Neural cell (in vitro differentiated cells): ENCODE measurements around the gene FANCL. TPM values are rescaled to one million over a fixed set of nuclear protein-coding genes. Genes with fewer than 3 reads are reported as not detected.
"Not testable (repeated sequence)": the region's sequence is repeated elsewhere in the genome, so short reads cannot be mapped to it uniquely, and the experiment has no call there.

Experiments
- H2AFZ ChIP-seq: fragments of 200-600, 300-800 bp; sonication (generic), shearing (Covaris generic); 2 replicates; pipeline ENCODE4 v1.6.0; 2014; ENCODE audit warnings: low read depth, mild to moderate bottlenecking, antibody characterized with exemption, low read length, moderate library complexity
- H3F3A ChIP-seq: fragments of 200-600 bp; shearing (Covaris generic); 2 replicates; pipeline ENCODE4 v1.6.1; 2016; ENCODE audit warnings: mild to moderate bottlenecking, moderate library complexity, mixed read lengths, antibody characterized with exemption, low read length; ENCODE audit not compliant: insufficient read depth, poor library complexity, severe bottlenecking
- H3K27ac ChIP-seq: fragments of 200-600, 300-800 bp; sonication (generic), shearing (Covaris generic); 2 replicates; pipeline ENCODE4 v1.5.1; 2014; ENCODE audit warnings: mild to moderate bottlenecking, low read length, moderate library complexity
- H3K27me3 ChIP-seq: fragments of 300-800, 200-600 bp; sonication (generic), shearing (Covaris generic); 2 replicates; pipeline ENCODE4 v1.6.0; 2014; ENCODE audit warnings: mild to moderate bottlenecking, low read depth, low read length, moderate library complexity; ENCODE audit not compliant: insufficient read depth
- H3K36me3 ChIP-seq: fragments of 300-800, 200-600 bp; sonication (generic), shearing (Covaris generic); 2 replicates; pipeline ENCODE4 v1.5.1; 2014; ENCODE audit warnings: mild to moderate bottlenecking, antibody characterized with exemption, low read length, moderate library complexity; ENCODE audit not compliant: insufficient read depth
- H3K4me2 ChIP-seq: fragments of 300-800, 200-600 bp; sonication (generic), shearing (Covaris generic); 2 replicates; pipeline ENCODE4 v1.6.0; 2014; ENCODE audit warnings: mild to moderate bottlenecking, low read length
- H3K4me3 ChIP-seq: fragments of 300-800, 200-600 bp; sonication (generic), shearing (Covaris generic); 2 replicates; pipeline ENCODE4 v1.5.1; 2014; ENCODE audit warnings: mild to moderate bottlenecking, low read length, moderate library complexity
- H3K79me2 ChIP-seq: fragments of 200-600 bp; shearing (Covaris generic); replicated peaks from 2 replicates; pipeline ENCODE4 v1.6.0; 2014; ENCODE audit warnings: mild to moderate bottlenecking, low read length, moderate library complexity; ENCODE audit not compliant: insufficient read depth
- H3K9ac ChIP-seq: fragments of 300-800, 200-600 bp; sonication (generic), shearing (Covaris generic); 2 replicates; pipeline ENCODE4 v1.6.1; 2016; ENCODE audit warnings: mild to moderate bottlenecking, low read length, mixed read lengths
- H3K9me2 ChIP-seq: fragments of 200-600 bp; shearing (Covaris generic); 2 replicates; pipeline ENCODE4 v1.6.1; 2016; ENCODE audit warnings: mild to moderate bottlenecking, low read length, mixed read lengths; ENCODE audit not compliant: insufficient read depth
- H3K9me3 ChIP-seq: fragments of 200-600, 300-800 bp; sonication (generic), shearing (Covaris generic); 2 replicates; pipeline ENCODE4 v1.6.1; 2016; ENCODE audit warnings: mild to moderate bottlenecking, mixed run types, low read length, moderate library complexity, mixed read lengths
- H4K20me1 ChIP-seq: fragments of 200-600 bp; shearing (Covaris generic); 2 replicates; pipeline ENCODE4 v1.6.1; 2016; ENCODE audit warnings: mild to moderate bottlenecking, mixed run types; ENCODE audit not compliant: insufficient read depth
- EP300 ChIP-seq: fragments of 450-650 bp; conservative IDR thresholded peaks from 2 replicates; pipeline ENCODE4 v1.6.1; 2014; ENCODE audit warnings: antibody characterized with exemption, mild to moderate bottlenecking, moderate library complexity; ENCODE audit not compliant: poor library complexity, severe bottlenecking
- EZH2 ChIP-seq: fragments of 200-600, 300-800 bp; shearing (Covaris generic), sonication (generic); IDR thresholded peaks from 2 replicates; pipeline ENCODE4 v1.6.1; 2014; ENCODE audit warnings: antibody characterized with exemption, low read length, borderline replicate concordance, mild to moderate bottlenecking; ENCODE audit not compliant: insufficient read depth, poor library complexity, severe bottlenecking
- MXI1 ChIP-seq: fragments of 450-650 bp; conservative IDR thresholded peaks from 2 replicates; pipeline ENCODE4 v1.6.1; 2014; ENCODE audit warnings: antibody characterized with exemption, mild to moderate bottlenecking; ENCODE audit not compliant: poor library complexity, severe bottlenecking
- POLR2AphosphoS5 ChIP-seq: IDR thresholded peaks from 2 replicates; pipeline ENCODE4 v1.6.1; 2012
- RAD21 ChIP-seq: fragments of 450-650 bp; conservative IDR thresholded peaks from 2 replicates; pipeline ENCODE4 v1.6.1; 2014; ENCODE audit warnings: antibody characterized with exemption, mild to moderate bottlenecking, moderate library complexity
- SMC3 ChIP-seq: fragments of 450-650 bp; conservative IDR thresholded peaks from 2 replicates; pipeline ENCODE4 v1.6.1; 2014; ENCODE audit warnings: antibody characterized with exemption, mild to moderate bottlenecking, moderate library complexity; ENCODE audit not compliant: poor library complexity
- TAF1 ChIP-seq: IDR thresholded peaks from 2 replicates; pipeline ENCODE4 v1.6.1; 2012; ENCODE audit warnings: low read depth
- polyA plus RNA-seq: library from polyadenylated mRNA; depleted of rRNA; stranded (reverse); fragments of >200 nt; gene quantifications from 2 replicates; pipeline ENCODE4 v1.2.3, GENCODE V29; 2014
- TF ChIP-seq, protein P1 (sequence below): IDR thresholded peaks from 2 replicates; pipeline ENCODE4 v1.6.1; 2012; ENCODE audit warnings: borderline replicate concordance
- TF ChIP-seq, protein P2 (sequence below): fragments of 450-650 bp; IDR thresholded peaks from 2 replicates; pipeline ENCODE4 v1.5.1; 2014; ENCODE audit warnings: antibody characterized with exemption, mild to moderate bottlenecking, moderate library complexity; ENCODE audit not compliant: poor library complexity, severe bottlenecking

Gene FANCL
- polyA plus RNA-seq, 1 donor from 2014 or later, result 72.8 TPM

DNA sequence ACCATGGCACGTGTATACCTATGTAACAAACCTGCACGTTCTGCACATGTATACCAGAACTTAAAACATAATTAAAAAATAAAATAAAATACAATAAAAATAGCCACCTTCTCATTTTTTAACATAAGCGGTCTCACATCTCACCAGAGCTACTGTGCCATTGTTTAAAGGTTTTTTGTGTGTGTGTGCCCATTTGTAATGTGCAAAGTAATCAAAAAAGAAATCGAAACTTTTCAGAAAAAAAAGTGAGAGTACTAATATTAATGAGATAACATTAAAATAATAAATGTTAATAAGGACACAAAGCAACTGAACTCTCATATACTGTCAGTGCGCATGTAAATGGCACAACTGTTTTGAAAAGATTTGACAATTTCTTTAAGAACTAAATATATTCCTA lies 60.5 kb downstream of the FANCL start:
- H3K4me2 ChIP-seq, result no peak overlapping the region
- H3K36me3 ChIP-seq, result no peaks in the 10 kb centered on the region
- H4K20me1 ChIP-seq, result no peaks in the 10 kb centered on the region
- H3K27me3 ChIP-seq, result no peaks in the 10 kb centered on the region
- no peaks in the 10 kb centered on the region for H3K79me2 ChIP-seq
- no peaks in the 10 kb centered on the region for H3K9me3 ChIP-seq
- TF ChIP-seq, protein P1, sequence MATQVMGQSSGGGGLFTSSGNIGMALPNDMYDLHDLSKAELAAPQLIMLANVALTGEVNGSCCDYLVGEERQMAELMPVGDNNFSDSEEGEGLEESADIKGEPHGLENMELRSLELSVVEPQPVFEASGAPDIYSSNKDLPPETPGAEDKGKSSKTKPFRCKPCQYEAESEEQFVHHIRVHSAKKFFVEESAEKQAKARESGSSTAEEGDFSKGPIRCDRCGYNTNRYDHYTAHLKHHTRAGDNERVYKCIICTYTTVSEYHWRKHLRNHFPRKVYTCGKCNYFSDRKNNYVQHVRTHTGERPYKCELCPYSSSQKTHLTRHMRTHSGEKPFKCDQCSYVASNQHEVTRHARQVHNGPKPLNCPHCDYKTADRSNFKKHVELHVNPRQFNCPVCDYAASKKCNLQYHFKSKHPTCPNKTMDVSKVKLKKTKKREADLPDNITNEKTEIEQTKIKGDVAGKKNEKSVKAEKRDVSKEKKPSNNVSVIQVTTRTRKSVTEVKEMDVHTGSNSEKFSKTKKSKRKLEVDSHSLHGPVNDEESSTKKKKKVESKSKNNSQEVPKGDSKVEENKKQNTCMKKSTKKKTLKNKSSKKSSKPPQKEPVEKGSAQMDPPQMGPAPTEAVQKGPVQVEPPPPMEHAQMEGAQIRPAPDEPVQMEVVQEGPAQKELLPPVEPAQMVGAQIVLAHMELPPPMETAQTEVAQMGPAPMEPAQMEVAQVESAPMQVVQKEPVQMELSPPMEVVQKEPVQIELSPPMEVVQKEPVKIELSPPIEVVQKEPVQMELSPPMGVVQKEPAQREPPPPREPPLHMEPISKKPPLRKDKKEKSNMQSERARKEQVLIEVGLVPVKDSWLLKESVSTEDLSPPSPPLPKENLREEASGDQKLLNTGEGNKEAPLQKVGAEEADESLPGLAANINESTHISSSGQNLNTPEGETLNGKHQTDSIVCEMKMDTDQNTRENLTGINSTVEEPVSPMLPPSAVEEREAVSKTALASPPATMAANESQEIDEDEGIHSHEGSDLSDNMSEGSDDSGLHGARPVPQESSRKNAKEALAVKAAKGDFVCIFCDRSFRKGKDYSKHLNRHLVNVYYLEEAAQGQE, result no peak
- no peak for TF ChIP-seq SMC3
- TF ChIP-seq POLR2AphosphoS5, result no peak
- TF ChIP-seq EZH2, result no peak
- TF ChIP-seq MXI1, result no peak
- no peak for TF ChIP-seq EP300
- no peak for TF ChIP-seq TAF1
- TF ChIP-seq RAD21, result no peak
- TF ChIP-seq, protein P2, sequence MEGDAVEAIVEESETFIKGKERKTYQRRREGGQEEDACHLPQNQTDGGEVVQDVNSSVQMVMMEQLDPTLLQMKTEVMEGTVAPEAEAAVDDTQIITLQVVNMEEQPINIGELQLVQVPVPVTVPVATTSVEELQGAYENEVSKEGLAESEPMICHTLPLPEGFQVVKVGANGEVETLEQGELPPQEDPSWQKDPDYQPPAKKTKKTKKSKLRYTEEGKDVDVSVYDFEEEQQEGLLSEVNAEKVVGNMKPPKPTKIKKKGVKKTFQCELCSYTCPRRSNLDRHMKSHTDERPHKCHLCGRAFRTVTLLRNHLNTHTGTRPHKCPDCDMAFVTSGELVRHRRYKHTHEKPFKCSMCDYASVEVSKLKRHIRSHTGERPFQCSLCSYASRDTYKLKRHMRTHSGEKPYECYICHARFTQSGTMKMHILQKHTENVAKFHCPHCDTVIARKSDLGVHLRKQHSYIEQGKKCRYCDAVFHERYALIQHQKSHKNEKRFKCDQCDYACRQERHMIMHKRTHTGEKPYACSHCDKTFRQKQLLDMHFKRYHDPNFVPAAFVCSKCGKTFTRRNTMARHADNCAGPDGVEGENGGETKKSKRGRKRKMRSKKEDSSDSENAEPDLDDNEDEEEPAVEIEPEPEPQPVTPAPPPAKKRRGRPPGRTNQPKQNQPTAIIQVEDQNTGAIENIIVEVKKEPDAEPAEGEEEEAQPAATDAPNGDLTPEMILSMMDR, result no peak
- no peak overlapping the region for H3K27ac ChIP-seq
- H3F3A ChIP-seq, result no peaks in the 10 kb centered on the region
- H3K4me3 ChIP-seq, result no peak overlapping the region
- no peaks in the 10 kb centered on the region for H3K9me2 ChIP-seq
- no peak overlapping the region for H3K9ac ChIP-seq
- no peak overlapping the region for H2AFZ ChIP-seq

DNA sequence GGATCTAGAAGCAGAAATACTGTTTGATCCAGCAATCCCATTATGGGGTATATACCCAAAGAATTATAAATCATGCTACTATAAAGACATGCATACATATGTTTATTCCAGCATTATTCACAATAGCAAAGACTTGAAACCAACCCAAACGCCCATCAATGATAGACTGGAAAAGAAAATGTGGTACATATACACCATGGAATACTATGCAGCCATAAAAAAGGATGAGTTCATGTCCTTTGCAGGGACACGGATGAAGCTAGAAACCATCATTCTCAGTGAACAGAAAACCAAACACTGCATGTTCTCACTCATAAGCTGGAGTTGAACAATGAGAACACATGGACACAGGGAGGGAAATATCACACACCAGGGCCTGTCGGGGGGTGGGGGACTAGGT lies 61.0 kb downstream of the FANCL start:
- H3K27me3 ChIP-seq, H3K9me2 ChIP-seq, H3K27ac ChIP-seq, H4K20me1 ChIP-seq, H3K4me3 ChIP-seq, H3K9ac ChIP-seq, H3K79me2 ChIP-seq, H3K36me3 ChIP-seq, H3K4me2 ChIP-seq, H3F3A ChIP-seq, H3K9me3 ChIP-seq, H2AFZ ChIP-seq: not testable (repeated sequence)

DNA sequence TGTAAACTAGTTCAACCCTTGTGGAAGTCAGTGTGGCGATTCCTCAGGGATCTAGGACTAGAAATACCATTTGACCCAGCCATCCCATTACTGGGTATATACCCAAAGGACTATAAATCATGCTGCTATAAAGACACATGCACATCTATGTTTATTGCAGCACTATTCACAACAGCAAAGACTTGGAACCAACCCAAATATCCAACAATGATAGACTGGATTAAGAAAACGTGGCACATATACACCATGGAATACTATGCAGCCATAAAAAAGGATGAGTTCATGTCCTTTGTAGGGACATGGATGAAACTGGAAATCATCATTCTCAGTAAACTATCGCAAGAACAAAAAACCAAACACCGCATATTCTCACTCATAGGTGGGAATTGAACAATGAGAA lies 63.9 kb downstream of the FANCL start:
- not testable (repeated sequence) for H2AFZ ChIP-seq, H3K4me3 ChIP-seq, H3K79me2 ChIP-seq, H3K9me3 ChIP-seq, H3K27ac ChIP-seq, H3K27me3 ChIP-seq, H3K9ac ChIP-seq, H4K20me1 ChIP-seq, H3F3A ChIP-seq, H3K9me2 ChIP-seq, H3K36me3 ChIP-seq, H3K4me2 ChIP-seq

DNA sequence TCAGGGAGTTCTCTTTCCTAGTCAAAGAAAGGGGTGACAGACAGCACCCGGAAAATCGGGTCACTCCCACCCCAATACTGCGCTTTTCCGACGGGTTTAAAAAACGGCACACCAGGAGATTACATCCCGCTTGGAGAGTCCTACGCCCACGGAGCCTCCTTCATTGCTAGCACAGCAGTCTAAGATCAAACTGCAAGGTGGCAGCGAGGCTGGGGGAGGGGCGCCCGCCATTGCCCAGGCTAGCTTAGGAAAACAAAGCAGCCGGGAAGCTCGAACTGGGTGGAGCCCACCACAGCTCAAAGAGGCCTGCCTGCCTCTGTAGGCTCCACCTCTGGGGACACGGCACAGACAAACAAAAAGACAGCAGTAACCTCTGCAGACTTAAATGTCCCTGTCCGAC lies 69.3 kb downstream of the FANCL start:
- H3K4me3 ChIP-seq, H3K27me3 ChIP-seq, H3K4me2 ChIP-seq, H3K36me3 ChIP-seq, H2AFZ ChIP-seq, H3K9ac ChIP-seq, H3K9me3 ChIP-seq, H3K79me2 ChIP-seq, H3K9me2 ChIP-seq, H3F3A ChIP-seq, H4K20me1 ChIP-seq, H3K27ac ChIP-seq: not testable (repeated sequence)

DNA sequence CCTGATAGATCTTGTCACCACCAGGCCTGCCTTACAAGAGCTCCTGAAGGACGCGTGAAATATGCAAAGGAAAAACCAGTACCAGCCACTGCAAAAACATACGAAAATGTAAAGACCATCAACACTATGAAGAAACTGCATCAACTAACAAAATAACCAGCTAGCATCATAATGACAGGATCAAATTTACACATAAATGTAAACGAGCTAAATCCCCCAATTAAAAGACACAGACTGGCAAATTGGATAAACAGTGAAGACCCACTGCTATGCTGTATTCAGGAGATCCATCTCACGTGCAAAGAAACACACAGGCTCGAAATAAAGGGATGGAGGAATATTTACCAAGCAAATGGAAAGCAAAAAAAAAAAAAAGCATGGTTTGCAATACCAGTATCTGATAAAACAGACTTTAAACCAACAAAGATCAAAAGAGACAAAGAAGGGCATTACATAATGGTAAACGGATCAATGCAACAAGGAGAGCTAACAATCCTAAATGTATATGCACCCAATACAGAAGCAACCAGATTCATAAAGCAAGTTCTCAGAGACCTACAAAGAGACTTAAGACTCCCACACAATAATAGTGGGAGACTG lies 70.7 kb downstream of the FANCL start:
- H3K27me3 ChIP-seq, H3K27ac ChIP-seq, H3K4me2 ChIP-seq, H3F3A ChIP-seq, H3K36me3 ChIP-seq, H3K9ac ChIP-seq, H3K79me2 ChIP-seq, H3K9me3 ChIP-seq, H3K9me2 ChIP-seq, H4K20me1 ChIP-seq, H3K4me3 ChIP-seq, H2AFZ ChIP-seq: not testable (repeated sequence)
